ENCODE results near the gene GOPC. TPM values are rescaled to one million over a fixed set of nuclear protein-coding genes. Genes with fewer than 3 reads are reported as not detected.

GOPC gene
- total and polyA plus RNA-seq, 3 experiments from 2014 or later = 15.5 to 22.0 (median 21.2) TPM

DNA sequence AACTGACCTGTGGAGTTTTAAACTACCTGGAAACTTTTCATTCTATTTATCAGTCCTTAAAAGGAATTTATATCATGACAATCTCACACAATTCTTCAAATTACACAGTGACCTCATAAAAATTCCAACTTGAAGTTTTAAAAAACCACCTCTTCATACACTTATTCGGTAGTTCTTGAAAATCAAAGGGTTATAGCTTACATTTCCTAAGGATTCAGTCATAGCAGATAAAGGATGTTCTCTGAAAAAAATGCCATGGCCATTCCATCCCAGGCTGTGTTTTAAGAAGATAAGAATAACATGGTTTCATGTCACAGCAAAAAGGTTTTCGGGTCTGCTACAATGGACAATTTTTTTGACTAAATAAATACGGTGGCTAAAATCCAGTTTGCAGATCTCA, 41.2 kb downstream of the GOPC start:
- peaks cover 0 to 1% of the 10 kb centered on the region in 2 donors for H3K27me3 Mint-ChIP-seq

DNA sequence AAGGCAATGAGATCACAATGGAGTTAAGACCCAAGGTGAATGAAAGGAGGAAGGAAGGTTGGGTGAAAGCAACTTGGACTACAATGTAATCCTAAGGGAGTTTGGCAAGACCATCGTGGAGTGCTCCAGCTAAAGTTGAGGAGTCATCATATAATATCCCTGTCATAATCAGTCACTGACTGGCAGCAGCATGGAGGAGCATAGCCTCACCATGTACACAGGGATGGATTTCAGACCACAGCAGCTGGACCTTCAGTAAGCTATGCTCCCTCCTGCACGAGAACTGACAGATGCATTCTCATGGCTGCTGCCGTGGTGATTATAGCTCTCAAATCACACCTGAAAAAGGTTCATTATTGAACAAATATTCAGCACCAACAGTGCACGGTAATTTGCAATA, 43.0 kb downstream of the GOPC start:
- Histone ChIP-seq H3K4me3 (ENCODE audit: low read length) (no peak overlapping the region), H3K27me3 (ENCODE audit: insufficient read depth, low read length, poor library complexity, severe bottlenecking) (no peaks in the 10 kb centered on the region), H3K36me3 (ENCODE audit: insufficient read depth, low read length) (no peaks in the 10 kb centered on the region), H3K9me3 (ENCODE audit: low read length) (no peaks in the 10 kb centered on the region), H3K4me1 (ENCODE audit: insufficient read depth, low read length) (no peaks in the 10 kb centered on the region), H3K27ac (ENCODE audit: low read depth, low read length) (no peak overlapping the region)
- no peak for DNase-seq
- ChIA-PET POLR2A (no interaction called here), CTCF (interaction anchor here (1.1 to 15.2 kb wide), 3 partner anchors 10 to 109 kb away, joined by 3 to 109 read pairs (median 3); partner anchors contain the start of gene DCBLD1)
- H3K4me1 Mint-ChIP-seq = peaks cover 4 to 9% (median 4%) of the 10 kb centered on the region in 3 donors
- no peaks in the 10 kb centered on the region for H3K27me3 Mint-ChIP-seq
- H3K9me3 Mint-ChIP-seq = no peaks in the 10 kb centered on the region
- peaks cover 0 to 23% (median 7%) of the 10 kb centered on the region in 3 donors for H3K36me3 Mint-ChIP-seq
- H3K4me3 Mint-ChIP-seq = no peak overlapping the region
- peak overlapping the region in 2 of 8 donors; percentile 6 to 17 for H3K27ac Mint-ChIP-seq

More for the DNA sequence above, 41.2 kb downstream of the GOPC start:
- H3K9me3 Mint-ChIP-seq = no peaks in the 10 kb centered on the region
- peaks cover 1 to 2% (median 1%) of the 10 kb centered on the region in 3 donors for H3K4me1 Mint-ChIP-seq
- no peak overlapping the region for H3K4me3 Mint-ChIP-seq
- H3K27ac Mint-ChIP-seq = no peak overlapping the region
- H3K27me3 ChIP-seq (ENCODE audit: insufficient read depth, low read length, poor library complexity, severe bottlenecking) = no peaks in the 10 kb centered on the region
- H3K4me1 ChIP-seq (ENCODE audit: insufficient read depth, low read length) = no peaks in the 10 kb centered on the region
- H3K36me3 ChIP-seq (ENCODE audit: insufficient read depth, low read length) = no peaks in the 10 kb centered on the region
- ChIA-PET POLR2A (interaction anchor here (0.6 kb wide), 1 partner anchor 34 kb away, joined by 3 read pairs; no protein-coding TSS in a partner anchor), CTCF (interaction anchor here (1.2 to 15.2 kb wide), 2 partner anchors 81 to 111 kb away, joined by 3 to 109 read pairs; partner anchors contain the start of gene DCBLD1)
- DNase-seq = no peak
- H3K9me3 ChIP-seq (ENCODE audit: low read length) = no peaks in the 10 kb centered on the region
- peaks cover 0 to 40% (median 9%) of the 10 kb centered on the region in 3 donors for H3K36me3 Mint-ChIP-seq
- no peak overlapping the region for H3K27ac ChIP-seq (ENCODE audit: low read depth, low read length)
- H3K4me3 ChIP-seq (ENCODE audit: low read length) = no peak overlapping the region

DNA sequence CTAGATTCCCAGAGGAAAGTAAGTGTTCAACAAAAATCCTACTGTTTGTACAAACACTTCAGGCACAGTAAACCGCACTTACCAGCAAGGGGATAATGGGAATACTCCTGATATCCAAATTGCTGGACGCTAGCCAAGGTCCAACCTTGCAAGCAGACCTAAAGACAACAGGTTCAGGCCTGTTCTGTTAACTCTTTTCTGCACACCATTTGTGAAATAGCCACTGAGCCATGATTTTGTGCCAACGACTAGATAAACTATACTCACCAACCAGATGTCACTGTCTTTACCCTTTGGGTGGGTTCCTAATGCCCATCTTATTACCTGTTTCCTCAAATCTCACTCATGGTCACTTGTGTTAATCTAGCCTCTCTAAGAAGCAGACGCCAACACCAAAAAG, 43.5 kb downstream of the GOPC start:
- Mint-ChIP-seq H3K4me3 (no peak overlapping the region), H3K9me3 (no peaks in the 10 kb centered on the region), H3K27me3 (no peaks in the 10 kb centered on the region), H3K27ac (peak overlapping the region in 2 of 8 donors; percentile 6 to 18), H3K36me3 (peaks cover 0 to 23% (median 7%) of the 10 kb centered on the region in 3 donors), H3K4me1 (peaks cover 4 to 9% (median 4%) of the 10 kb centered on the region in 3 donors)
- H3K9me3 ChIP-seq (ENCODE audit: low read length) = no peaks in the 10 kb centered on the region
- no peaks in the 10 kb centered on the region for H3K36me3 ChIP-seq (ENCODE audit: insufficient read depth, low read length)
- CTCF ChIA-PET = interaction anchor here (1.4 to 15.2 kb wide), 4 partner anchors 10 to 109 kb away, joined by 3 to 109 read pairs (median 20); partner anchors contain the start of gene DCBLD1
- H3K27me3 ChIP-seq (ENCODE audit: insufficient read depth, low read length, poor library complexity, severe bottlenecking) = no peaks in the 10 kb centered on the region
- H3K4me3 ChIP-seq (ENCODE audit: low read length) = no peak overlapping the region
- POLR2A ChIA-PET = no interaction called here
- no peaks in the 10 kb centered on the region for H3K4me1 ChIP-seq (ENCODE audit: insufficient read depth, low read length)
- no peak for DNase-seq
- H3K27ac ChIP-seq (ENCODE audit: low read depth, low read length) = no peak overlapping the region

DNA sequence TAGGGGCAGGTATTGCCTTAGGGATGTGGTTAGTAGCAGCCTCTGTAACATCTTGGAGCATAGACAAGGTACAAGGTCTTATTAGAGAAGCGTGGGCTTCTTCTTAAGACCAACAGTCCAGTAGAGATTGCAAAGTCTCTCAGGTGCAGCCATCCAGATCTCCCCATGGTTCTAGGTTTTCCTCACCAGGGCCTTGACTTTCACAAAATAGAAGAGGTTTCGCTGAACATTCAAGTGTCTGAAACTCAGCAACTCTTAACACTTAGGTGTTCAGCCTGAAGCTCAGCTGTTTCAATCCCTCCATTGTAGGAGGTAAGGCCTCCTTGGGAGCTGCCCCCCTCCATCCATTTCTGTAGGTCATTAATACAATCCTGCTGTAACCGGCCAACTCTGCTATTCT, 44.4 kb downstream of the GOPC start:
- H3K27ac Mint-ChIP-seq = no peak overlapping the region
- peaks cover 4 to 9% (median 4%) of the 10 kb centered on the region in 3 donors for H3K4me1 Mint-ChIP-seq
- DNase-seq = no peak
- no peaks in the 10 kb centered on the region for H3K9me3 Mint-ChIP-seq
- CTCF ChIA-PET = interaction anchor here (1.1 to 15.2 kb wide), 4 partner anchors 9 to 214 kb away, joined by 3 to 109 read pairs (median 20); partner anchors contain the start of gene DCBLD1
- no peak overlapping the region for H3K4me3 ChIP-seq (ENCODE audit: low read length)
- no peaks in the 10 kb centered on the region for H3K4me1 ChIP-seq (ENCODE audit: insufficient read depth, low read length)
- H3K27me3 ChIP-seq (ENCODE audit: insufficient read depth, low read length, poor library complexity, severe bottlenecking) = no peaks in the 10 kb centered on the region
- H3K4me3 Mint-ChIP-seq = no peak overlapping the region
- POLR2A ChIA-PET = no interaction called here
- no peaks in the 10 kb centered on the region for H3K9me3 ChIP-seq (ENCODE audit: low read length)
- no peak overlapping the region for H3K27ac ChIP-seq (ENCODE audit: low read depth, low read length)
- peaks cover 0 to 20% (median 7%) of the 10 kb centered on the region in 3 donors for H3K36me3 Mint-ChIP-seq
- no peaks in the 10 kb centered on the region for H3K36me3 ChIP-seq (ENCODE audit: insufficient read depth, low read length)
- H3K27me3 Mint-ChIP-seq = no peaks in the 10 kb centered on the region

DNA sequence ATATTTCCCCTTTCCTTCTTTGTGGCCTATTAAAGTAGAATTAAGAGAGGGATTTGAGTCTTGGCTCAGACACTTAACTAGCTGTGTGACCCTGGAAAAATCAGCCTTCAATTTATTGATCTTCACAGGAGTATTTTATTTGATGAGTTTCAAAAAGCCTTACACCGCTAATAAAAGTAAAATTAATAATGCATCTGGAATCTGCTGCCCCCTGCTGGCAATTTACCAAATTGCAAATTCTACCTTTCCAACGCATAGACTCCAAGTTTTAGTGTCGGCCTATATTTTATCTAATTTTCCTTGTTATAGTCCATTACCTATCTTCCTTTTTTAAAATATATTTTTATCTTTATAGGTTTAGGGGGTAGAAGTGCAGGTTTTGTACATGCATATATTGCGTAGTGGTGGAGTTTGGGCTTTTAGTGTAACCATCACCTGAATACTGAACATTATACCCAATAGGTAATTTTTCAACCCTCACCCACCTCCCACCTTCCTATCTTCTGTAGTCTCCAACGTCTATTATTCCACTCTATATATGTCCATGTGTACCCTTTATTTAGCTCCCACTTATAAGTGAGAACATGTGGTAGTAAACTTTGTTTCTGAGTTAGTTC, 46.3 kb downstream of the GOPC start:
- H3K27me3 ChIP-seq (ENCODE audit: insufficient read depth, low read length, poor library complexity, severe bottlenecking) = no peaks in the 10 kb centered on the region
- CTCF ChIA-PET = interaction anchor here (0.7 to 15.2 kb wide), 9 partner anchors 8 to 112 kb away, joined by 3 to 109 read pairs (median 6); partner anchors contain the start of gene DCBLD1
- peak; percentile 44 to 62 (median 47) for DNase-seq
- no peaks in the 10 kb centered on the region for H3K36me3 ChIP-seq (ENCODE audit: insufficient read depth, low read length)
- H3K27ac ChIP-seq (ENCODE audit: low read depth, low read length) = no peak overlapping the region
- H3K4me1 ChIP-seq (ENCODE audit: insufficient read depth, low read length) = peaks cover under 1% of the 10 kb centered on the region
- Mint-ChIP-seq H3K27ac (no peak overlapping the region), H3K4me1 (peaks cover 5 to 10% (median 6%) of the 10 kb centered on the region in 3 donors), H3K27me3 (no peaks in the 10 kb centered on the region), H3K9me3 (no peaks in the 10 kb centered on the region), H3K36me3 (peaks cover 0 to 5% (median 2%) of the 10 kb centered on the region in 3 donors), H3K4me3 (no peak overlapping the region)
- no peaks in the 10 kb centered on the region for H3K9me3 ChIP-seq (ENCODE audit: low read length)
- POLR2A ChIA-PET = no interaction called here
- no peak overlapping the region for H3K4me3 ChIP-seq (ENCODE audit: low read length)

DNA sequence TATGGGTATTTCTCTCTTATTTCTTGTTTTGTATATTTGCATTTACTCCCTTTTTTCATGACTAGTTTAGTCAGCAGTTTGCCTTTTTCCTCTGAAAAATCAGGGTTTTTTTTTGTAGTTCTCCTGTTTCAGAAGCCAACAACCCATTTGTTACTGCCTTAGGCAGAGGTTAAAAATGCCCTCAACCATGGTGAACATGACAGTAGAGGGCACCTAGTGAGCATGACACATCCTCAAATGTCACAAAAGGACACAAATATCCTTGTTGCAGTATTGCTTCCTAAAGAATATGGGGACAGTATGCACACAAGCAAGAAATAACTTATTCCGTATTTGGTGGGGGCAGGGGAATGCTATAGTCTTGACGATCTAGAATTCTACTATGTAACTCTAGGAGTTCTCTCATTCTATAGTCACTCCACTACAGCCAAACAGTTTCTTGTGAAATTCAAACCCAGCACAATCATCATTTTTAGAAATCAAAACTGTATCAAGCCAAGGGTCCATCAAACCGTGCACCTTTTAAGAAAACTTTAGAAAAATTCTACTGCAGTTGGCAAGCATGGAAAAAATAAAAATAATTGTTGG, 47.0 kb downstream of the GOPC start:
- H3K27me3 ChIP-seq (ENCODE audit: insufficient read depth, low read length, poor library complexity, severe bottlenecking) = no peaks in the 10 kb centered on the region
- ChIA-PET CTCF (interaction anchor here (0.7 to 15.2 kb wide), 11 partner anchors 9 to 532 kb away, joined by 3 to 109 read pairs (median 5); partner anchors contain the start of gene DCBLD1), POLR2A (interaction anchor here (0.7 kb wide), 1 partner anchor 127 kb away, joined by 3 read pairs; no protein-coding TSS in a partner anchor)
- H3K4me3 ChIP-seq (ENCODE audit: low read length) = no peak overlapping the region
- DNase-seq = no peak
- peaks cover 7% of the 10 kb centered on the region for H3K4me1 ChIP-seq (ENCODE audit: insufficient read depth, low read length)
- no peaks in the 10 kb centered on the region for H3K9me3 ChIP-seq (ENCODE audit: low read length)
- peaks cover 0 to 2% (median 2%) of the 10 kb centered on the region in 3 donors for H3K36me3 Mint-ChIP-seq
- no peaks in the 10 kb centered on the region for H3K36me3 ChIP-seq (ENCODE audit: insufficient read depth, low read length)
- H3K27me3 Mint-ChIP-seq = no peaks in the 10 kb centered on the region
- H3K27ac Mint-ChIP-seq = no peak overlapping the region
- no peak overlapping the region for H3K27ac ChIP-seq (ENCODE audit: low read depth, low read length)
- H3K4me1 Mint-ChIP-seq = peaks cover 12 to 17% (median 12%) of the 10 kb centered on the region in 3 donors
- no peak overlapping the region for H3K4me3 Mint-ChIP-seq
- H3K9me3 Mint-ChIP-seq = no peaks in the 10 kb centered on the region

DNA sequence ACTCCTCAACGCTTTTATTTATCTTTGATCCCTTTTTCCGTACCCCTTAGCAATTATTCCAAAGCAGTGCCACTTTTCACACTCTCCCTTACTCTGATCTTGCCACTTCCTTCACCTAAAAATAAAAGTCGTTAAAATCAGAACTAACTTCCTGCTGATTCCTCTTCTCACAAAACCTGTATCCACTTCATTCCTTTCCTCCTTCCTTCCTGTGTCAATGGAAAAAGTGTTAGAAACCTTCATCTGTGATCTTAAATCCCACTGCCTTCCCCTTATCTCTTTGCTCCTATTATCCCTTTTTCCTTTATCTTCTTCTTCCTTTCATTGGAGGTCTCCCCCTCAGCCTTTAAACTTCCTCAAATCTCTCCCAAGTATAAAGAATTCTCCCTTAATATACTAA, 49.2 kb downstream of the GOPC start:
- CTCF ChIA-PET = interaction anchor here (1.3 to 15.2 kb wide), 2 partner anchors 73 to 103 kb away, joined by 6 to 109 read pairs; partner anchors contain the start of gene DCBLD1

DNA sequence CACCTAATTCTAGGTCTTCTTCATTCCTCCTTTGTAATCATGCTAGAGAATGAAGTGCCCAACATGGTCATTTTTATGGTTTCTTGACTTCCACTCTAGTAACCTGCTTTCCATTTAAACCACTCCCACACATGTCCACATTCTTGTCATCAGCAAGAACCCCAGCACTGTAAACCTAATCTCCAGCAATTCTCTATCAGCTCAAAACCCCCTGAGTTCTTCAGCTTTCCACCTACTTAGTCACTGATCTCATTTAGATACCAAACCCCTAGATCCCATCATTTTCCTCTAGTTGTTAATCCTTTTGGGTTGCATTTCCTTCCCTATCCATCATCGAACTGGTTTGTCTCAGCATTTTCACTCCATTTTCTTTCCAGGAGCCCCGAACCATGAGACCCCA, 49.7 kb downstream of the GOPC start:
- Mint-ChIP-seq H3K36me3 (peaks cover 0 to 2% (median 0%) of the 10 kb centered on the region in 3 donors), H3K4me1 (peaks cover 33 to 39% (median 36%) of the 10 kb centered on the region in 3 donors), H3K9me3 (no peaks in the 10 kb centered on the region), H3K27ac (no peak overlapping the region), H3K27me3 (no peaks in the 10 kb centered on the region), H3K4me3 (no peak overlapping the region)
- Histone ChIP-seq H3K4me3 (ENCODE audit: low read length) (no peak overlapping the region), H3K27ac (ENCODE audit: low read depth, low read length) (no peak overlapping the region), H3K9me3 (ENCODE audit: low read length) (no peaks in the 10 kb centered on the region), H3K36me3 (ENCODE audit: insufficient read depth, low read length) (no peaks in the 10 kb centered on the region), H3K27me3 (ENCODE audit: insufficient read depth, low read length, poor library complexity, severe bottlenecking) (no peaks in the 10 kb centered on the region), H3K4me1 (ENCODE audit: insufficient read depth, low read length) (peaks cover 27% of the 10 kb centered on the region)
- DNase-seq = no peak
- POLR2A ChIA-PET = no interaction called here
- CTCF ChIA-PET = interaction anchor here (1.3 to 15.2 kb wide), 2 partner anchors 72 to 103 kb away, joined by 6 to 109 read pairs; partner anchors contain the start of gene DCBLD1

More for the DNA sequence above, 49.2 kb downstream of the GOPC start:
- H3K9me3 Mint-ChIP-seq = no peaks in the 10 kb centered on the region
- Histone ChIP-seq H3K27ac (ENCODE audit: low read depth, low read length) (no peak overlapping the region), H3K36me3 (ENCODE audit: insufficient read depth, low read length) (no peaks in the 10 kb centered on the region), H3K27me3 (ENCODE audit: insufficient read depth, low read length, poor library complexity, severe bottlenecking) (no peaks in the 10 kb centered on the region), H3K4me3 (ENCODE audit: low read length) (no peak overlapping the region), H3K4me1 (ENCODE audit: insufficient read depth, low read length) (peaks cover 27% of the 10 kb centered on the region), H3K9me3 (ENCODE audit: low read length) (no peaks in the 10 kb centered on the region)
- no peaks in the 10 kb centered on the region for H3K27me3 Mint-ChIP-seq
- no peak overlapping the region for H3K27ac Mint-ChIP-seq
- DNase-seq = no peak
- POLR2A ChIA-PET = no interaction called here
- H3K36me3 Mint-ChIP-seq = peaks cover 0 to 2% (median 0%) of the 10 kb centered on the region in 3 donors
- no peak overlapping the region for H3K4me3 Mint-ChIP-seq
- peaks cover 32 to 38% (median 34%) of the 10 kb centered on the region in 3 donors for H3K4me1 Mint-ChIP-seq

All from CD8-positive, alpha-beta memory T cell (primary cell).